NCI-H526 (cell line): Measurements from ENCODE around the gene NTRK3.

Experiments used
- DNase-seq, 2 experiments: peaks; one replicate each; lab custom pipeline; 2025; lab: John Stamatoyannopoulos, UW

Gene NTRK3

GRCh38 chr15:88179562-88179961 lies 77.0 kb downstream of the NTRK3 start:
- DNase-seq = no peak

GRCh38 chr15:88178631-88179030 lies 77.9 kb downstream of the NTRK3 start:
- no peak for DNase-seq

- no peak for DNase-seq
Measured at GRCh38 chr15:88177451-88177850, 79.1 kb downstream of the NTRK3 start.

GRCh38 chr15:88174571-88174970 lies 82.0 kb downstream of the NTRK3 start:
- DNase-seq = no peak

- DNase-seq = no peak
Measured at GRCh38 chr15:88166082-88166993, 90.2 kb downstream of the NTRK3 start.

- no peak for DNase-seq
Measured at GRCh38 chr15:88161636-88162035, 94.9 kb downstream of the NTRK3 start.

- no peak for DNase-seq
Measured at GRCh38 chr15:88155310-88155709, 101.2 kb downstream of the NTRK3 start.

GRCh38 chr15:88152672-88153071 lies 103.9 kb downstream of the NTRK3 start:
- peak in 1 of 2 experiments; percentile 37 for DNase-seq

- no peak for DNase-seq
Measured at GRCh38 chr15:88147760-88148159, 108.8 kb downstream of the NTRK3 start.

GRCh38 chr15:88144921-88145653 lies 111.5 kb downstream of the NTRK3 start:
- DNase-seq = no peak

GRCh38 chr15:88142121-88142520 lies 114.4 kb downstream of the NTRK3 start:
- no peak for DNase-seq

- no peak for DNase-seq
Measured at GRCh38 chr15:88141269-88141889, 115.2 kb downstream of the NTRK3 start.

GRCh38 chr15:88140398-88140797 lies 116.1 kb downstream of the NTRK3 start:
- DNase-seq = no peak

GRCh38 chr15:88139936-88140335 lies 116.6 kb downstream of the NTRK3 start:
- DNase-seq = no peak

GRCh38 chr15:88133795-88134194 lies 122.7 kb downstream of the NTRK3 start:
- no peak for DNase-seq

- no peak for DNase-seq
Measured at GRCh38 chr15:88132499-88132898, 124.0 kb downstream of the NTRK3 start.

- no peak for DNase-seq
Measured at GRCh38 chr15:88131937-88132336, 124.6 kb downstream of the NTRK3 start.

- no peak for DNase-seq
Measured at GRCh38 chr15:88127432-88127790, 129.1 kb downstream of the NTRK3 start.

- DNase-seq = no peak
Measured at GRCh38 chr15:88126695-88127431, 129.7 kb downstream of the NTRK3 start.

GRCh38 chr15:88125576-88125975 lies 131.0 kb downstream of the NTRK3 start:
- no peak for DNase-seq

GRCh38 chr15:88124199-88124598 lies 132.3 kb downstream of the NTRK3 start:
- DNase-seq = no peak

- no peak for DNase-seq
Measured at GRCh38 chr15:88121968-88122530, 134.5 kb downstream of the NTRK3 start.
